GM12801 (cell line): Measurements from ENCODE around the gene SYT2.

Experiments
- TF ChIP-seq, protein P1 (sequence below): IDR thresholded peaks from one replicate; pipeline ENCODE4 v1.5.1; 2011; ENCODE audit warnings: control low read depth; ENCODE audit not compliant: insufficient read length; ENCODE audit errors: extremely low read depth

SYT2 gene

GRCh38 chr1:202671399-202671798, 38.9 kb downstream of the SYT2 start:
- TF ChIP-seq, protein P1, sequence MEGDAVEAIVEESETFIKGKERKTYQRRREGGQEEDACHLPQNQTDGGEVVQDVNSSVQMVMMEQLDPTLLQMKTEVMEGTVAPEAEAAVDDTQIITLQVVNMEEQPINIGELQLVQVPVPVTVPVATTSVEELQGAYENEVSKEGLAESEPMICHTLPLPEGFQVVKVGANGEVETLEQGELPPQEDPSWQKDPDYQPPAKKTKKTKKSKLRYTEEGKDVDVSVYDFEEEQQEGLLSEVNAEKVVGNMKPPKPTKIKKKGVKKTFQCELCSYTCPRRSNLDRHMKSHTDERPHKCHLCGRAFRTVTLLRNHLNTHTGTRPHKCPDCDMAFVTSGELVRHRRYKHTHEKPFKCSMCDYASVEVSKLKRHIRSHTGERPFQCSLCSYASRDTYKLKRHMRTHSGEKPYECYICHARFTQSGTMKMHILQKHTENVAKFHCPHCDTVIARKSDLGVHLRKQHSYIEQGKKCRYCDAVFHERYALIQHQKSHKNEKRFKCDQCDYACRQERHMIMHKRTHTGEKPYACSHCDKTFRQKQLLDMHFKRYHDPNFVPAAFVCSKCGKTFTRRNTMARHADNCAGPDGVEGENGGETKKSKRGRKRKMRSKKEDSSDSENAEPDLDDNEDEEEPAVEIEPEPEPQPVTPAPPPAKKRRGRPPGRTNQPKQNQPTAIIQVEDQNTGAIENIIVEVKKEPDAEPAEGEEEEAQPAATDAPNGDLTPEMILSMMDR = no peak

- TF ChIP-seq, protein P1 = no peak
These were observed 44.8 kb downstream of the SYT2 start for GRCh38 chr1:202665417-202665816.

DNA sequence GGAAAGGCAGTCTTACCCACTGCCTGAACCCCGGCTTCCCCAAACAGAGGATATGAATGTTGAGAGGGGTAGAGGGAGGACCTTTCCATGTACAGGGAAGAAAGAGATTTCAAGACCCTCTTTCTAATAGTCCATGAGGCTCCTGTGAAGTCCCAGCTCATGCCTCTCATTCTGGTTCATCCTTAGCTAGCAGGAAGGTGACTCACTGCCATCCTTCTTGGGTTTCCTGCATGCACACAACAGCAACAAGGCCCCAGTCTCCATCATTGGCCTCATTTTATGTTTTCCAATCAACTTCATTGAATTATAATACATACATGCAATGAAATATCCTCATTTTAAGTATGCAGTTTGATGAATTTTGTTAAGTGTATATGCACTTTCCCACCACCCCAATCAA, 46.2 kb downstream of the SYT2 start:
- TF ChIP-seq, protein P1 = no peak

DNA sequence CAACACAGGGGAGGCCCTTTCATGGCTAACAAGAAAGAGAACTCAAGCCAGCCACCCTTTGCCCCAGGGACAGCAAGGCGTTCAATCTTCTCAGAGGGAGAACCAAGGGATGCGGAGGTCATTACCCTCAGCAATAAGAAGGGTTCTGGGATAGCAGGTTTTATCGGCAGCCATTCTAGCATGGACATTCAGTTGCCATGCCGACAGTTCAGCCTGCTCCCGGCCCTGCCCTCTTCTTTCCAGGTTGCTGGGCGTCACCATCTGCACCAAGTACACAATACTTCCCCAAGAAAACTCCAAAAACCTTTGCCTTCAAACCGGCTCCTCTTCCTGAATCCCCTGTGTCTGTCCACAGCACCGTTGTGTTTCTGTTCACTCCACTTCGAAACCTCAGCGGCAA, 47.1 kb downstream of the SYT2 start:
- TF ChIP-seq, protein P1 = no peak

DNA sequence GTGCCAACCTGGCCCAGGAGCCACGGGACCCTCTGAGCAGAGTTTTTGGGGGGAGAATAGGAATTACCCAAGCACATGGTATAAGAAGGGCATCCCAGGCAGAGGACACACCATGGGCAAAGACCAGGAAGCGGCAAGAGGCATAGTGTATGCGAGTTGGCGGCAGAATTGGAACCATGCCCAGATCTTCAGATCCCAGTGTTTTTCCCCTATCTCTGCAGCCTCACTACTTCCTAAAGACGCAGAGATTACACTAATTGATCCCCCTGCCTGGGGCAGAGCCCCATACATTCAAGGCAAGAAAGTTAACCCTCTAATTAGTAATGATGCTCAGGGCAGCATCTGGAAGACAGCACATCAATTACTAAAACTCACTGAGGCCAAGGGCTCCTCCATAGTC, 48.2 kb downstream of the SYT2 start:
- TF ChIP-seq, protein P1 = no peak

- TF ChIP-seq, protein P1 = no peak
These were observed 49.0 kb downstream of the SYT2 start for GRCh38 chr1:202661136-202661845.

DNA sequence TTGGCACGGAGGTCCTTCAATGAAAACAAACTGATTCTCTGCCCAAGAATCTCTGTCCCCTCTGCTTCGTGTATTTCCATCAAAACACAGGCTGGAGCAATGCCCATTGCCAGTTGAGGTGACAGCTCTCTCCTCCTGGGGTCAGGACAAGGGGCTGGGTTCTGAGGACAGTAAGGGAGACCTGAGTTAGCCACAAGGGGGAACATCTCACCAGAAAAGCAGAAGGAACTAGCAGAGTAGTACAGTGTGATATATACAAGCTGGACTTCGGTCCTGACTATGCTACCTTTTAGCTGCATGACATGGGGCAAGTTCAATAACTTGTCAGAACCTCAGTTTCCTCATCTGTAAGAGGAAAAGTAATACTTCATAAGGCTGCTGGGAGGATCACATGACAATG, 50.3 kb downstream of the SYT2 start:
- TF ChIP-seq, protein P1 = no peak

DNA sequence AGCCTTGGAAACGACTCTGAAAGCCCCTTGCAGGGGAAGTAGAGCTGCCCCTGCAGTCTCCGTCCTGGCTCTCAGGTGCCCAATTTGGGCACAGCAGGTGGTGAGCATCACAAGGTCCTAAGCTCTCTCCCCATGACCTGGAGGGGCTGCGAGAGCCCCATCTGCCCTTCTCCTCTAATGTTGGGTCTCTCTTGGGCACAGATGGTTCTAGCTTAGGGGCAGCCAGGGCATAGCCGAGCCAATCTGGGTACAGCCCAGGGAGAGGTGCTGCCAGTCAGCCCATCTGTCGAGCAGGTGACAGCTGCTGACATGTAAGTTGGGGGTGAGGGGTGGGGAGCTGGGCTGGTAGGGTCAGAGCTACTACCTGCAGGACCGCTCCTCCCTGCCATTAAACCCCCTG, 50.7 kb downstream of the SYT2 start:
- TF ChIP-seq, protein P1 = no peak
